HepG2 (cell line): Measurements from ENCODE around the gene HEXIM1. TPM values are rescaled to one million over a fixed set of nuclear protein-coding genes. Genes with fewer than 3 reads are reported as not detected.

Experiments used
- BHLHE40 ChIP-seq: IDR thresholded peaks from 2 replicates; pipeline ENCODE4 v1.6.1; 2011; ENCODE audit warnings: low read length, improper control_type of control experiment
- FOXC1 ChIP-seq: sonication (generic); formaldehyde crosslinking; IDR thresholded peaks from 2 replicates; pipeline ENCODE4 v1.8.0; 2022; ENCODE audit warnings: mild to moderate bottlenecking, missing genetic modification reagents, borderline replicate concordance
- KDM2A ChIP-seq: sonication (generic); formaldehyde crosslinking; IDR thresholded peaks from 2 replicates; pipeline ENCODE4 v1.4.0; 2020; ENCODE audit warnings: low read depth, missing genetic modification reagents, borderline replicate concordance
- MTF1 ChIP-seq: sonication (generic); formaldehyde crosslinking; IDR thresholded peaks from 2 replicates; pipeline ENCODE4 v1.5.0; 2020; ENCODE audit warnings: missing genetic modification reagents
- MXI1 ChIP-seq: IDR thresholded peaks from 3 replicates; pipeline ENCODE4 v1.6.1; 2012; ENCODE audit warnings: low read depth, low read length, inconsistent platforms, borderline replicate concordance
- PBX3 ChIP-seq: sonication (generic); formaldehyde crosslinking; IDR thresholded peaks from 2 replicates; pipeline ENCODE4 v1.8.1; 2023; ENCODE audit warnings: missing genetic modification reagents, inconsistent platforms, borderline replicate concordance
- SIX4 ChIP-seq: sonication (generic); formaldehyde crosslinking; IDR thresholded peaks from 2 replicates; pipeline ENCODE4 v1.4.0; 2020; ENCODE audit warnings: missing genetic modification reagents
- SMAD9 ChIP-seq: sonication (generic); formaldehyde crosslinking; IDR thresholded peaks from 2 replicates; pipeline ENCODE4 v1.5.1; 2020; ENCODE audit warnings: mild to moderate bottlenecking, missing genetic modification reagents
- SNAPC2 ChIP-seq: sonication (generic); formaldehyde crosslinking; IDR thresholded peaks from 2 replicates; pipeline ENCODE4 v1.8.1; 2022; ENCODE audit warnings: mild to moderate bottlenecking, missing genetic modification reagents
- TBL1XR1 ChIP-seq: fragments of 150-350 bp; IDR thresholded peaks from 2 replicates; pipeline ENCODE4 v1.6.1; 2014; ENCODE audit warnings: borderline replicate concordance, low read length; ENCODE audit not compliant: partially characterized antibody
- ZNF333 ChIP-seq: sonication (generic); formaldehyde crosslinking; IDR thresholded peaks from 2 replicates; pipeline ENCODE4 v1.4.0; 2020; ENCODE audit warnings: mild to moderate bottlenecking, missing genetic modification reagents, borderline replicate concordance
- ZNF33B ChIP-seq: sonication (generic); formaldehyde crosslinking; IDR thresholded peaks from 2 replicates; pipeline ENCODE4 v1.5.1; 2020; ENCODE audit warnings: mild to moderate bottlenecking, missing genetic modification reagents
- ZNF350 ChIP-seq: sonication (generic); formaldehyde crosslinking; IDR thresholded peaks from 2 replicates; pipeline ENCODE4 v1.4.0; 2020; ENCODE audit warnings: mild to moderate bottlenecking, low read depth, missing genetic modification reagents, borderline replicate concordance
- ZSCAN22 ChIP-seq: sonication (generic); formaldehyde crosslinking; IDR thresholded peaks from 2 replicates; pipeline ENCODE4 v1.4.0; 2020; ENCODE audit warnings: mild to moderate bottlenecking, missing genetic modification reagents
- polyA plus RNA-seq, 8 experiments: library from polyadenylated mRNA; depleted of rRNA in 3 of 8; stranded (reverse) in 7 of 8; unstranded in 1 of 8; fragments of >200 nt; fragmentation: Illumina TruSeq in 4 of 8; extraction: Trizol in 4 of 8; gene quantifications; 2 replicates each; pipeline versions ENCODE4 v1.2.1 to v1.2.3, GENCODE V29; 2011 to 2016; ENCODE audit warnings: low read depth in 4 of 8, missing spikeins in 1 of 8, mixed read lengths in 1 of 8; ENCODE audit not compliant: insufficient read depth in 1 of 8
- total RNA-seq, 5 experiments: library from RNA; depleted of rRNA; stranded (reverse); fragments of >200 nt; fragmentation: Illumina TruSeq; extraction: Trizol; gene quantifications; 2 replicates each; pipeline ENCODE4 v1.2.3, GENCODE V29; 2016; ENCODE audit warnings: low read depth in 1 of 5
- TF ChIP-seq, protein P1 (sequence below): sonication (generic); formaldehyde crosslinking; IDR thresholded peaks from 2 replicates; pipeline ENCODE4 v1.4.0; 2020; ENCODE audit warnings: low read depth, mild to moderate bottlenecking, missing genetic modification reagents
- TF ChIP-seq, protein P2 (sequence below): sonication (generic); formaldehyde crosslinking; IDR thresholded peaks from 2 replicates; pipeline ENCODE4 v1.4.0; 2020; ENCODE audit warnings: mild to moderate bottlenecking, missing genetic modification reagents
- TF ChIP-seq, protein P3 (sequence below): sonication (generic); formaldehyde crosslinking; IDR thresholded peaks from 2 replicates; pipeline ENCODE4 v1.8.0; 2022; ENCODE audit warnings: mild to moderate bottlenecking, missing genetic modification reagents; ENCODE audit not compliant: insufficient replicate concordance

HEXIM1 gene
- total and polyA plus RNA-seq, 2 of the 13 experiments (the other 11 are each of a cell fraction or from before 2014, with no cell fraction given), result 10.5 to 16.6 TPM

- no peak for TF ChIP-seq SIX4
- TF ChIP-seq SMAD9, result 0 out of 2 replicates have a peak, but pooled peaks have one; percentile 79
- TF ChIP-seq MXI1, result peak; percentile 42; the same call in 1 of the 3 replicates
- peak; percentile 64; the same call in 1 of the 2 replicates for TF ChIP-seq ZNF350
- no peak for TF ChIP-seq MTF1 (CRISPR knock-in tag)
- no peak for TF ChIP-seq PBX3 (CRISPR knock-in tag)
- TF ChIP-seq BHLHE40, result peak; percentile 69
- TF ChIP-seq TBL1XR1, result no peak
- TF ChIP-seq, protein P1, sequence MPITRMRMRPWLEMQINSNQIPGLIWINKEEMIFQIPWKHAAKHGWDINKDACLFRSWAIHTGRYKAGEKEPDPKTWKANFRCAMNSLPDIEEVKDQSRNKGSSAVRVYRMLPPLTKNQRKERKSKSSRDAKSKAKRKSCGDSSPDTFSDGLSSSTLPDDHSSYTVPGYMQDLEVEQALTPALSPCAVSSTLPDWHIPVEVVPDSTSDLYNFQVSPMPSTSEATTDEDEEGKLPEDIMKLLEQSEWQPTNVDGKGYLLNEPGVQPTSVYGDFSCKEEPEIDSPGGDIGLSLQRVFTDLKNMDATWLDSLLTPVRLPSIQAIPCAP (CRISPR knock-in tag), result no peak
- TF ChIP-seq ZNF33B, result peak; percentile 77; the same call in 1 of the 2 replicates
- TF ChIP-seq FOXC1 (CRISPR knock-in tag), result no peak
- TF ChIP-seq ZSCAN22 (CRISPR knock-in tag), result no peak
- no peak; the same call in 1 of the 2 replicates for TF ChIP-seq KDM2A (CRISPR knock-in tag)
- TF ChIP-seq, protein P2, sequence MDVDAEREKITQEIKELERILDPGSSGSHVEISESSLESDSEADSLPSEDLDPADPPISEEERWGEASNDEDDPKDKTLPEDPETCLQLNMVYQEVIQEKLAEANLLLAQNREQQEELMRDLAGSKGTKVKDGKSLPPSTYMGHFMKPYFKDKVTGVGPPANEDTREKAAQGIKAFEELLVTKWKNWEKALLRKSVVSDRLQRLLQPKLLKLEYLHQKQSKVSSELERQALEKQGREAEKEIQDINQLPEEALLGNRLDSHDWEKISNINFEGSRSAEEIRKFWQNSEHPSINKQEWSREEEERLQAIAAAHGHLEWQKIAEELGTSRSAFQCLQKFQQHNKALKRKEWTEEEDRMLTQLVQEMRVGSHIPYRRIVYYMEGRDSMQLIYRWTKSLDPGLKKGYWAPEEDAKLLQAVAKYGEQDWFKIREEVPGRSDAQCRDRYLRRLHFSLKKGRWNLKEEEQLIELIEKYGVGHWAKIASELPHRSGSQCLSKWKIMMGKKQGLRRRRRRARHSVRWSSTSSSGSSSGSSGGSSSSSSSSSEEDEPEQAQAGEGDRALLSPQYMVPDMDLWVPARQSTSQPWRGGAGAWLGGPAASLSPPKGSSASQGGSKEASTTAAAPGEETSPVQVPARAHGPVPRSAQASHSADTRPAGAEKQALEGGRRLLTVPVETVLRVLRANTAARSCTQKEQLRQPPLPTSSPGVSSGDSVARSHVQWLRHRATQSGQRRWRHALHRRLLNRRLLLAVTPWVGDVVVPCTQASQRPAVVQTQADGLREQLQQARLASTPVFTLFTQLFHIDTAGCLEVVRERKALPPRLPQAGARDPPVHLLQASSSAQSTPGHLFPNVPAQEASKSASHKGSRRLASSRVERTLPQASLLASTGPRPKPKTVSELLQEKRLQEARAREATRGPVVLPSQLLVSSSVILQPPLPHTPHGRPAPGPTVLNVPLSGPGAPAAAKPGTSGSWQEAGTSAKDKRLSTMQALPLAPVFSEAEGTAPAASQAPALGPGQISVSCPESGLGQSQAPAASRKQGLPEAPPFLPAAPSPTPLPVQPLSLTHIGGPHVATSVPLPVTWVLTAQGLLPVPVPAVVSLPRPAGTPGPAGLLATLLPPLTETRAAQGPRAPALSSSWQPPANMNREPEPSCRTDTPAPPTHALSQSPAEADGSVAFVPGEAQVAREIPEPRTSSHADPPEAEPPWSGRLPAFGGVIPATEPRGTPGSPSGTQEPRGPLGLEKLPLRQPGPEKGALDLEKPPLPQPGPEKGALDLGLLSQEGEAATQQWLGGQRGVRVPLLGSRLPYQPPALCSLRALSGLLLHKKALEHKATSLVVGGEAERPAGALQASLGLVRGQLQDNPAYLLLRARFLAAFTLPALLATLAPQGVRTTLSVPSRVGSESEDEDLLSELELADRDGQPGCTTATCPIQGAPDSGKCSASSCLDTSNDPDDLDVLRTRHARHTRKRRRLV (CRISPR knock-in tag), result peak; percentile 28; the same call in 1 of the 2 replicates
- no peak for TF ChIP-seq ZNF333
- peak; percentile 24; the same call in 1 of the 2 replicates for TF ChIP-seq SNAPC2
- TF ChIP-seq, protein P3, sequence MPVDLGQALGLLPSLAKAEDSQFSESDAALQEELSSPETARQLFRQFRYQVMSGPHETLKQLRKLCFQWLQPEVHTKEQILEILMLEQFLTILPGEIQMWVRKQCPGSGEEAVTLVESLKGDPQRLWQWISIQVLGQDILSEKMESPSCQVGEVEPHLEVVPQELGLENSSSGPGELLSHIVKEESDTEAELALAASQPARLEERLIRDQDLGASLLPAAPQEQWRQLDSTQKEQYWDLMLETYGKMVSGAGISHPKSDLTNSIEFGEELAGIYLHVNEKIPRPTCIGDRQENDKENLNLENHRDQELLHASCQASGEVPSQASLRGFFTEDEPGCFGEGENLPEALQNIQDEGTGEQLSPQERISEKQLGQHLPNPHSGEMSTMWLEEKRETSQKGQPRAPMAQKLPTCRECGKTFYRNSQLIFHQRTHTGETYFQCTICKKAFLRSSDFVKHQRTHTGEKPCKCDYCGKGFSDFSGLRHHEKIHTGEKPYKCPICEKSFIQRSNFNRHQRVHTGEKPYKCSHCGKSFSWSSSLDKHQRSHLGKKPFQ (CRISPR knock-in tag), result no peak
Measured at GRCh38 chr17:45123930-45124796, 24.1 kb upstream of the HEXIM1 start (continued).
